Activated naive CD4-positive, alpha-beta T cell treated with anti-CD3 and anti-CD28 coated beads for 36 hours (primary cell): ENCODE results near the gene RNF213. TPM values are rescaled to one million over a fixed set of nuclear protein-coding genes. Genes with fewer than 3 reads are reported as not detected.
"Not testable (repeated sequence)": the region's sequence is repeated elsewhere in the genome, so short reads cannot be mapped to it uniquely, and the experiment has no call there.

ENCODE experiments used
- CTCF ChIA-PET: fragments of 350-600 bp; sonication (Branson Sonifier 250); formaldehyde crosslinking; loops from one replicate; lab custom pipeline; 2021; ENCODE audit warnings: antibody characterized with exemption; lab: Charles Lee
- DNase-seq: peaks from one replicate; pipeline ENCODE4 v3.0.0-alpha.2; 2020
- H3K27ac Mint-ChIP-seq: one replicate; pipeline ENCODE4 v1.8.0; 2021; ENCODE audit warnings: mild to moderate bottlenecking, mixed read lengths
- H3K27me3 Mint-ChIP-seq: one replicate; pipeline ENCODE4 v1.8.0; 2021; ENCODE audit warnings: low read depth, mixed read lengths
- H3K36me3 Mint-ChIP-seq: one replicate; pipeline ENCODE4 v1.8.0; 2021; ENCODE audit warnings: low read depth, mixed read lengths
- H3K4me1 Mint-ChIP-seq: one replicate; pipeline ENCODE4 v1.8.0; 2021; ENCODE audit warnings: low read depth, mixed read lengths
- H3K4me3 Mint-ChIP-seq: one replicate; pipeline ENCODE4 v1.8.0; 2021; ENCODE audit warnings: mild to moderate bottlenecking, moderate library complexity, mixed read lengths
- H3K9me3 Mint-ChIP-seq: one replicate; pipeline ENCODE4 v1.8.0; 2021; ENCODE audit warnings: mixed read lengths
- intact Hi-C: fragments of 100-400 bp; cut with micrococcal nuclease; formaldehyde crosslinking; loops from one replicate; pipeline ENCODE4 v1.15.1; 2023
- total RNA-seq, 2 experiments: library from RNA; stranded (reverse); gene quantifications; one replicate each; pipeline ENCODE4 v1.2.3, GENCODE V29; 2021

RNF213 gene
- total RNA-seq, 2 experiments from 2014 or later = 234 to 250 TPM

DNA sequence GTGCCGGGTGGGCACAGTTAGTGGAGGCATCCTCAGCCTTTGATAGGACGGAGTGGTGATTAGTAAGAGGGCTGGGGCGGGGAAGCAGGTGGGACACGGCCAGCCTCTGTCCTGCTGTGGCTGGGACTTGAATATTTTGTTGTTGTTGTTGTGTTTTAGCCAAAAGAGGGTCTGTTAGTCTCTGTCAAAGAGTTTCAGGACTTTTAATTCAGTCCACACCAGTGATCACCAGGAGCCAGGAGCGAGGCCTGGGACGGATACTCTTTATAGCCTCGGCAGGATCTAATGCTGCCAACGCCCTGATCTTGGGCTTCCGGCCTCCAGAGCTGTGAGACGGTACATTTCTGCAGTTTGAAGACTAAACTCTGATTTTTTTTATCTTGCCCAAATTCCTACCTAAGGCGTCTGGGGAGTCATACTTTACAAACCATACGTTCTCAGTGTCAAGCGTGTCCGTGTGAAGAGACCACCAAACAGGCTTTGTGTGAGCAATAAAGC lies 2.9 kb upstream of the RNF213 start:
- no peak for DNase-seq
- no peaks in the 10 kb centered on the region for H3K9me3 Mint-ChIP-seq
- intact Hi-C loops = loop anchor here (2.0 to 5.0 kb wide), 3 partner anchors 39 to 635 kb away; no protein-coding TSS in a partner anchor
- H3K27me3 Mint-ChIP-seq = no peaks in the 10 kb centered on the region
- CTCF ChIA-PET = interaction anchor here (0.7 kb wide), 1 partner anchor 12 kb away, joined by 3 read pairs; no protein-coding TSS in a partner anchor
- no peak overlapping the region for H3K4me3 Mint-ChIP-seq
- H3K4me1 Mint-ChIP-seq = peaks cover 77% of the 10 kb centered on the region
- peaks cover 8% of the 10 kb centered on the region for H3K36me3 Mint-ChIP-seq
- peak overlapping the region; percentile 96 for H3K27ac Mint-ChIP-seq

DNA sequence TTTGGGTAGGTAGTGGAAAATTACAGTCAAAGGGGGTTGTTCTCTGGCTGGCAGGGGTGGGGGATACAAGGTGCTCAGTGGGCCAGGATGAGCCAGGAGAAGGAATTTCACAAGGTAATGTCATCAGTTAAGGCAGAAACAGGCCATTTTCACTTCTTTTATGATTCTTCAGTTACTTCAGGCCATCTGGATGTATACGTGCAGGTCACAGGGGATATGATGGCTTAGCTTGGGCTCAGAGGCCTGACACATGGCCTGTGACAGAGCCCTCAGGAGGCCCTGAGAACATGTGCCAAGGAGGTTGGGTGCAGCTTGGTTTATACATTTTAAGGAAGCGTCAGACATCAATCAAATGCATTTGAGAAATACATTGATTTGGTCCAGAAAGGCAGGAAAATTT lies 2.4 kb upstream of the RNF213 start:
- Mint-ChIP-seq H3K4me1 (peaks cover 77% of the 10 kb centered on the region), H3K27ac (peak overlapping the region; percentile 96), H3K4me3 (peak overlapping the region; percentile 17)
- H3K9me3 Mint-ChIP-seq, H3K27me3 Mint-ChIP-seq, H3K36me3 Mint-ChIP-seq: not testable (repeated sequence)
- peak; percentile 41 for DNase-seq
- CTCF ChIA-PET = interaction anchor here (0.7 to 1.1 kb wide), 2 partner anchors 11 to 32 kb away, joined by 3 read pairs; no protein-coding TSS in a partner anchor
- intact Hi-C loops = loop anchor here (2.0 to 5.0 kb wide), 3 partner anchors 39 to 634 kb away; no protein-coding TSS in a partner anchor

DNA sequence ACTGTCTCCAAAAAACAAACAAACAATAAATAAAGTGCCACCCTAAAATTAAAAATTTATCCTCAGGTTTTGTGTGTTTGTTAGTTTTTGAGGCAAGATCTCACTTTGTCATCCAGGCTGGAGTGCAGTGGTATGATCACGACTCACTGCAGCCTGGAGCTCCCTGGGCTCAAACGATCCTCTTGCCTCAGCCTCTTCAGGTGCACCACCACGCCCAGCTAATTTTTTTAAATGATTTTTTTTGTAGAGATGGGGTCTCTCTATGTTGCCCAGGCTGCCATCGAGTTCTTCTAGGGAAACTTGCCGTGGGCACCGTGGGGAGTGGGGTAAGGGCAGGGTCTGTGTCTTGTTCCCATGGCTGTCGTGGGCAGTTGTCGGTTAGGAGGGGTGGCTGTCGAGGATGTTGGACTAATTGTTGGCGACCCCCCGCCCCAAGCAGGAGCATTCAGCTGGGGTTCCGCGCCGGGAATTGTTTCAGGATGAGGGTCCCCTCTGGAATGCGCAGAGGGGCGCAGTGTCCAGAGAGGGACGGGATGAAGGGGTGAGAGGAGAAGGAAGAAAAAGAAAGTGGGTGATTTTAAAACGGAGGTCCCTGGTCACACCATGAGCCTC lies 1.1 kb upstream of the RNF213 start:
- DNase-seq = peak; percentile 51
- Mint-ChIP-seq H3K27ac (peak overlapping the region; percentile 96), H3K4me3 (peak overlapping the region; percentile 85), H3K4me1 (peaks cover 70% of the 10 kb centered on the region), H3K36me3 (peaks cover 19% of the 10 kb centered on the region), H3K27me3 (no peaks in the 10 kb centered on the region), H3K9me3 (no peaks in the 10 kb centered on the region)
- intact Hi-C loops = loop anchor here (2.0 to 10.0 kb wide), 6 partner anchors 41 to 633 kb away; partner anchors contain the start of gene CBX8
- CTCF ChIA-PET = interaction anchor here (1.1 kb wide), 1 partner anchor 33 kb away, joined by 3 read pairs; no protein-coding TSS in a partner anchor

DNA sequence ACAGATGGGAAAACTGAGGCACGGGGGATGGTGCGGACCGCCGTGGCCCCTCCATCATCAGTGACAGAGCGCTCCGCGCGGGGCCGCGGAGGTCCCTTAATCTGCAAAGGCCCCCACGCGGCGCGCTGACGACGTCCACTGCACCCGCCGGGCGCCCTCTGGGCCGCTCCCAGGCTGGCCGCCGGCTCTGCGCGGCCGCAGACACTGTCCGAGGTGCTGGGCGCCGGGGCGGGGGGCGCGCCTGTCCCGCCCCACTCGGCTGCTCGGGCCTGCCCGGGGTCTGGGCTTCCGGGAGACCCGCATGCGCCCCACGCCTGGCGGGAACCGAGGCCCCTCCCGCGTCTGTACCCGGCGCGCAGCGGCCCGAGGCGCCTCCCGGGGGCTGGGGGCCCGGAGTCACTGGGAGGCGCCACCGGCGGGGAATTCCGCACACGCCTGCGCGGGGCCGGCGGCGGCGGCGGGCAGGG lies 550 bp upstream of the RNF213 start:
- H3K9me3 Mint-ChIP-seq = no peaks in the 10 kb centered on the region
- peak overlapping the region; percentile 85 for H3K4me3 Mint-ChIP-seq
- peak; percentile 75 for DNase-seq
- H3K36me3 Mint-ChIP-seq = peaks cover 22% of the 10 kb centered on the region
- CTCF ChIA-PET = no interaction called here
- peaks cover 69% of the 10 kb centered on the region for H3K4me1 Mint-ChIP-seq
- intact Hi-C loops = loop anchor here (5.0 to 10.0 kb wide), 3 partner anchors 463 to 572 kb away; partner anchors contain the start of gene CBX8
- no peaks in the 10 kb centered on the region for H3K27me3 Mint-ChIP-seq
- H3K27ac Mint-ChIP-seq = peak overlapping the region; percentile 96

DNA sequence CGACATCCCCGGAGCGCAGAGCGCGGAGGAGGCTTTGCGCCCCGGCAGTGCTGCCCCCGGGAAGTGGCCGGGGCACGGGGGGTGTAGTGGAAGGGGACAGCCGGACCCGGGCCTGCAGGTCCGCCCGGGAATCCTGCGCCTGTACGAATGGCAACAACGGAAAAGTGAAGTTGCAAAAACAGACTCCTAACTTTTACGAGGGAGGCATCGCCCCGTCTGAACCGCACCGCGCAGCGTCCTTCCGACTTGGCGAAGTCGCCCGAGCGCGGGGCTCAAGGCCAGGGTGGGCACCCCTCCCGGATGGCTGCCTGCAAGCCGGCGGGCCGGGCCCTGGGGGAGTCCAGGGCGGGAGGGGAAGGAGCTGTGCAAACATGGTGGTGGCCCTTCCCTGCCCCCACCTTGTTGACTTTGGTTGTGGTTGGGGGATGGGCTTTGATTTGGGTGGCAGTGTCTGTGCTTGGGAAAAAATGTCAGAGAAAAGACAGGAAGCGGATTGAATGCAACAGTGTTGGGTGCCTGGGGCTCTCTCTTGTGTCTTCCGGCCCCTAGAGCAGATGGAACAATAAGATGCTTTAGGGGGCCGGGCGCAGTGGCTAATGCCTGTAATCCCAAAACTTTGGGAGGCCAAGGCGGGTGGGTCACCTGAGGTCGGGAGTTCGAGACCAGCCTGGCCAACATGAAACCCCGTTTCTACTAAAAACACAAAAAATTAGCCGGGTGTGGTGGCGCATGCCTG lies 675 bp downstream of the RNF213 start:
- CTCF ChIA-PET = no interaction called here
- H3K36me3 Mint-ChIP-seq = peaks cover 29% of the 10 kb centered on the region
- intact Hi-C loops = loop anchor here (5.0 to 10.0 kb wide), 3 partner anchors 464 to 571 kb away; partner anchors contain the start of gene CBX8
- H3K9me3 Mint-ChIP-seq = no peaks in the 10 kb centered on the region
- peak; percentile 81 for DNase-seq
- peak overlapping the region; percentile 97 for H3K27ac Mint-ChIP-seq
- H3K27me3 Mint-ChIP-seq = no peaks in the 10 kb centered on the region
- peak overlapping the region; percentile 96 for H3K4me3 Mint-ChIP-seq
- H3K4me1 Mint-ChIP-seq = peaks cover 69% of the 10 kb centered on the region

DNA sequence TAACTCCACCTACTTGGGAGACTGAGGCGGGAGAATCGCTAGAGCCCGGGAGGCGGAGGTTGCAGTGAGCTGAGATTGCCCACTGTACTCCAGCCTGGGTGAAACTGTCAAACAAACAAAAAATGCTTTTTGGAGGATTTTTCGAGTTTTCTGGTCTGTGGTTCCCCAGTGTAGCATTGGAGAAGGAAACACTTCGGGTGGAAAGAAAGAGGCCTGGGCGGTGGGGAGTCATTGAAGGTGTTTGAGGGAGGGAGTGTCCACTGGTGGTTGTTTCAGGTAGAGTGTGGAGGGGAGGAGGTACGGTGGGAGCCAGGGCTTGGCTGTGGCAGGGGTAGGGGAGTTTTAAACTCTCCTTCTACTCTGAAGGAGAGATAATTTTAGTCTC lies 1.2 kb downstream of the RNF213 start:
- DNase-seq = no peak
- no peaks in the 10 kb centered on the region for H3K9me3 Mint-ChIP-seq
- H3K4me1 Mint-ChIP-seq = peaks cover 66% of the 10 kb centered on the region
- H3K27me3 Mint-ChIP-seq = no peaks in the 10 kb centered on the region
- H3K36me3 Mint-ChIP-seq = peaks cover 29% of the 10 kb centered on the region
- CTCF ChIA-PET = interaction anchor here (1.0 kb wide), 1 partner anchor 160 kb away, joined by 3 read pairs; the partner anchor contains the start of gene GAA
- peak overlapping the region; percentile 97 for H3K27ac Mint-ChIP-seq
- intact Hi-C loops = loop anchor here (5.0 to 10.0 kb wide), 3 partner anchors 465 to 570 kb away; partner anchors contain the start of gene CBX8
- H3K4me3 Mint-ChIP-seq = peak overlapping the region; percentile 96

DNA sequence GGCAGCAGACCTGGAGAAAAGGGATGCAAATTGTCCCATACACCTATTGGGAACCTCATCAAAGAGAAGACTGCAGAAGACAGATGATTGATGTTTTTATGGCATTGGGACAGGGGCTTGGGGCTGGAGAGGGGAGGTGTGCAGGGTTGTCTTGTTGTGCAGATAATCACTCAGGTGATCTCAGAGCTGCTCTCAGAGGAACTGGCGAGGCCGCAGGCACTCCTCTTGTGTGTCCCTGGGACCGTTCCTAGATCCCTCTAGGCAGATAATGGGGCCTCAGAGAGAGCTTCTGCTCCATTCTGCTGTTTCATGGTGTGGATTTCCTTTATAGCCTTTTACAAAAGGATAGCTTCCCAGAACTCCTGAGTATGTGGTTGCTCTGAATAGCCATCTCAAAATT lies 1.6 kb downstream of the RNF213 start:
- peak; percentile 18 for DNase-seq
- CTCF ChIA-PET = interaction anchor here (1.0 kb wide), 1 partner anchor 161 kb away, joined by 3 read pairs; the partner anchor contains the start of gene GAA
- intact Hi-C loops = loop anchor here (5.0 to 10.0 kb wide), 3 partner anchors 465 to 570 kb away; partner anchors contain the start of gene CBX8
- H3K9me3 Mint-ChIP-seq = no peaks in the 10 kb centered on the region
- H3K4me1 Mint-ChIP-seq = peaks cover 67% of the 10 kb centered on the region
- peak overlapping the region; percentile 97 for H3K27ac Mint-ChIP-seq
- no peaks in the 10 kb centered on the region for H3K27me3 Mint-ChIP-seq
- H3K36me3 Mint-ChIP-seq = peaks cover 32% of the 10 kb centered on the region
- H3K4me3 Mint-ChIP-seq = peak overlapping the region; percentile 96

DNA sequence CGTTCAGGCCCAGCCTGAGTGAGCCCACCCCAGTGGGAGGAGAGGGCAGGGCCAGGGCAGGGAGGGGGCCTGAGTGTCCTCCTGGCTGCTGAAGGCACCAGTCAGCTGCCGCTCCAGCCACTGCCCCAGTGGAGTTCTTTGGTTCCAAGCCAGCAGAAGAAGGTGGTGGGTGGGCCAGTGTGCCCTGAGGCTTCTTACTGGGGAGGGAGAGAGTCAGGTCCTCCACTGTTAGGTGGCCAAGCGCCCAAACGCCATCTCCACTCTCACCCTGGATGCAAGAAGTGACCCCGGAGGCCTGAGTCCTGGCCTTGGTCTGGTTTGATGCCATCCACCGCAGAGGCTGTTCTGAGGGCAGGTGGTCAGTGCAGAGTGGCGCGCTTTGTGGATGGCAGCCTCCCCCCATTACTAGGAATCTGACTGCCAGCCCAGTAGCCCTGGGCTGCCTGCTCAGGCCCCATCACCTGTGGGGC lies 2.2 kb downstream of the RNF213 start:
- CTCF ChIA-PET = interaction anchor here (0.6 to 1.0 kb wide), 2 partner anchors 8 to 161 kb away, joined by 3 read pairs; partner anchors contain the start of gene GAA

DNA sequence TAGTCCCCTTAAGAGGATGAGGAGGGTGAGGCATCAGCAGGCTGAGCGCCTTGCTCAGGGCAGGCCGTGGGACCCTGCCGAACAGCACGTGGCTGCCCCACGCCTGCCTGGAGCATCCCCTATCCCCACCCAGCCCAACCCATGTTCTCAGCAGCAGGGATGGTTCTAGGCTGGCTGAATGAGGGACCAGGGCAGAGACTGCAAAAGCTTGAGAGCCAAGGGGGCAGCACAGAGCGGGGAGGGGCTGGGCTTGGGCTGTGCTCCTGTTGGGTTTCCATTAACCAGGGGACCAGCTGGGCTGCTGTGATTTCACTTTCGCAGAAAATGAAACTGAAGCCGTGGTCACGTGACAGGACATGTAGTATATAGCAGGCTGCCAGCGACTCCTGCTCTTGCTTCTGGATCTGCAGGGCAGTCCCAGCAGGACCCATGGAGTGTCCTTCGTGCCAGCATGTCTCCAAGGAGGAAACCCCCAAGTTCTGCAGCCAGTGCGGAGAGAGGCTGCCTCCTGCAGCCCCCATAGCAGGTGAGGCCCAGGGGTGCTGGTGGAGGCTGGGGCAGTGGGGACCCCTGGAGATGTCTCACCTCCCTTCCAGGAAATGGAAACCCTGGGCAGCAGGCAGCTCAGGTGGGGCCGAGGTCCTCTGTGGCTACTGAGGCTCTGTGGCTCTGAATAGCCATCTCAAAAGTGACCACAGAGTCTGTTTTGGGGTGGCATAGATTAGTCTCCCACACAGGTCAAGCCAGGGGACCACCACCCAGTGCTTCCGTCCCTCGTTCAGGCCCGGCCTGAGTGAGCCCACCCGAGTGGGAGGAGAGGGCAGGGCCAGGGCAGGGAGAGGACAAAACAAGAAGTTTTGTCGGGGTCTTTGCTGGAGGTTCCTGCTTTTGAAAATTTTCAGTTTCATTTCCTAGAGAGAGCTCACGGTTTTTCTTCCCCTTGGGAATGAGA lies 2.9 kb downstream of the RNF213 start:
- peak overlapping the region; percentile 92 for H3K27ac Mint-ChIP-seq
- peak; percentile 95 for DNase-seq
- H3K36me3 Mint-ChIP-seq = peaks cover 37% of the 10 kb centered on the region
- CTCF ChIA-PET = interaction anchor here (0.6 to 1.1 kb wide), 3 partner anchors 8 to 11 kb away, joined by 3 to 5 read pairs (median 5); no protein-coding TSS in a partner anchor
- no peaks in the 10 kb centered on the region for H3K9me3 Mint-ChIP-seq
- no peaks in the 10 kb centered on the region for H3K27me3 Mint-ChIP-seq
- intact Hi-C loops = loop anchor here (1.0 to 10.0 kb wide), 4 partner anchors 9 to 569 kb away; partner anchors contain the start of gene CBX8
- H3K4me3 Mint-ChIP-seq = peak overlapping the region; percentile 96
- peaks cover 60% of the 10 kb centered on the region for H3K4me1 Mint-ChIP-seq

More for the DNA sequence above, 2.2 kb downstream of the RNF213 start:
- intact Hi-C loops = loop anchor here (1.0 to 10.0 kb wide), 4 partner anchors 9 to 569 kb away; partner anchors contain the start of gene CBX8
- Mint-ChIP-seq H3K27ac (peak overlapping the region; percentile 97), H3K4me3 (peak overlapping the region; percentile 96), H3K36me3 (peaks cover 35% of the 10 kb centered on the region), H3K27me3 (no peaks in the 10 kb centered on the region), H3K9me3 (no peaks in the 10 kb centered on the region), H3K4me1 (peaks cover 65% of the 10 kb centered on the region)
- no peak for DNase-seq

DNA sequence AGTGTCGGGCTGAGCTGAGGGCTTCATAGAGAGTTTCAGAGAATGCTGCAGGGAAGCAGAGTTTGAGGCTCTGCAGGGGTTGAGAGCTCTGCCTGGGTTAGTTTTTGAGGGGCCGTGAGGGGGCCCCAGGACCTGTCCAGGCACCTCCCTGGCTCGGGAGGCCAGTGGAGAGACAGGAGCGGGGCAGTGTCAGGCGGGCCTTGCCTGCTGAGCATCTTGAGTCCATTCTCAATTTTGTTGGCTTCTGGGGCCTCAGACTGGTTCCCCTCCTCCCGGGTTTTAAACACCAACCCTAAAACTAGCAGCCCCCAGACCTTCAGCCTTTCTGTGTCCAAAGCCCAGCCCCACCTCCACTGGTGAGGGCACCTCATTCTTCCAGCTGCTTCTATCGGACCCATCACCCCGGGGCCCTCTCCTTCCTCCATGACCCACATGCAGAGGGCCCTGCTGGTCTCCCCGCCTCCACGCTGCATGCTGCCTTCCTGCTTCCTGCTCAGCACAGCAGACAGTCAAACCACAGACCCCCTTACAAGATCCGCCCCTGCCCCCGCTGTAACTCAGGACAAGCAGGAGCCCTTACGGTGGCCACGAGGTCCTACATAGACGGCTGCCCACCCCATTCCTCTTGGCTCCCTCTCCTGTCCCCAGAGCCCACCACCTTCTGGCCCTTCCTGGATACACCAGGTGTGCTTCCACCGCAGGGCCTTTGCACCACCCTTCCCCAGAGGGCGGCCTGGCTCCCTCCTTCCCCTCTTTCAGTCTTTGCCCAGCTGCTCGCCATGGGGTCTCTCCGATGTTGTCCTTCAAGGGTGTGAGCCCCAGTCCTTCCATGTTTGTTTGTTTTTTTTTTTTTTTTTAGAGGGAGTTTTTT lies 3.8 kb downstream of the RNF213 start:
- CTCF ChIA-PET = interaction anchor here (0.9 to 1.1 kb wide), 2 partner anchors 9 to 12 kb away, joined by 5 read pairs; no protein-coding TSS in a partner anchor
- no peaks in the 10 kb centered on the region for H3K27me3 Mint-ChIP-seq

More for the DNA sequence above, 3.8 kb downstream of the RNF213 start:
- intact Hi-C loops = loop anchor here (5.0 to 10.0 kb wide), 3 partner anchors 467 to 568 kb away; partner anchors contain the start of gene CBX8
- H3K4me1 Mint-ChIP-seq = peaks cover 51% of the 10 kb centered on the region
- no peaks in the 10 kb centered on the region for H3K9me3 Mint-ChIP-seq
- peak; percentile 71 for DNase-seq
- H3K36me3 Mint-ChIP-seq = peaks cover 37% of the 10 kb centered on the region
- peak overlapping the region; percentile 92 for H3K27ac Mint-ChIP-seq
- peak overlapping the region; percentile 96 for H3K4me3 Mint-ChIP-seq
